Right lobe of liver (tissue), 6 donors: ENCODE measurements around the gene ORC1. TPM values are rescaled to one million over a fixed set of nuclear protein-coding genes. Genes with fewer than 3 reads are reported as not detected.

Experiments used
- ATAC-seq, 4 donors: fragments of 200-7000 bp; cut with Tn5 transposase; one replicate each; pipeline ENCODE4 v1.9.1; 2020; ENCODE audit warnings: mild to moderate bottlenecking in 4 of 4, moderate library complexity in 4 of 4
- DNase-seq, 3 donors: peaks; one replicate each; pipeline ENCODE4 v3.0.0-alpha.2; 2020
- H3K27ac ChIP-seq, 3 donors: fragments of 200-600 bp; one replicate each; pipeline ENCODE4 v1.8.0; 2022
- H3K27me3 ChIP-seq, 2 donors: fragments of 200-600 bp; one replicate each; pipeline ENCODE4 v1.8.0; 2022
- H3K36me3 ChIP-seq, 4 donors: fragments of 200-600 bp; sonication (generic) in 1 of 4; one replicate each; pipeline versions ENCODE4 v1.5.1 to v1.8.0; 2017 to 2022; ENCODE audit warnings: control low read depth in 1 of 4
- H3K4me1 ChIP-seq, 4 donors: fragments of 200-600 bp; sonication (generic) in 1 of 4; one replicate each; pipeline versions ENCODE4 v1.5.1 to v1.8.0; 2017 to 2022; ENCODE audit warnings: control low read depth in 1 of 4
- H3K4me3 ChIP-seq, 3 donors: fragments of 200-600 bp; one replicate each; pipeline ENCODE4 v1.8.0; 2022
- H3K9me3 ChIP-seq, 4 donors: fragments of 200-600 bp; sonication (generic) in 1 of 4; one replicate each; pipeline versions ENCODE4 v1.5.1 to v1.8.0; 2017 to 2022; ENCODE audit warnings: control low read depth in 1 of 4
- POLR2A ChIP-seq: fragments of 450-650 bp; IDR thresholded peaks from one replicate; pipeline ENCODE4 v1.6.1; 2017; ENCODE audit warnings: antibody characterized with exemption, mild to moderate bottlenecking
- WGBS: methylation state at CpG from one replicate; pipeline ENCODE4 v1.1.6; 2018; ENCODE audit warnings: low coverage, low lambda C conversion rate; ENCODE audit not compliant: insufficient coverage; ENCODE audit errors: missing lambda C conversion rate; 5-methylcytosine and 5-hydroxymethylcytosine counted together
- intact Hi-C, 2 donors: fragments of 100-400 bp; cut with DNase I; formaldehyde crosslinking; loops; one replicate each; pipeline versions ENCODE4 v1.11.2 to v1.14.1; 2022
- total RNA-seq, 6 experiments: library from RNA; depleted of rRNA in 2 of 6; stranded (reverse); fragments of >200 nt in 2 of 6; fragmentation: NEBNext Ultra II Directional in 3 of 6; extraction: Animal tissue kit (Norgen Biotek cat#: 25700) in 3 of 6; gene quantifications; one replicate each; pipeline versions ENCODE4 v1.1.0 to v1.2.4, GENCODE V29; 2016 to 2023
- TF ChIP-seq, protein P1 (sequence below), 4 donors: fragments of 200-600 bp in 3 of 4; fragments of 450-650 bp in 1 of 4; IDR thresholded peaks; one replicate each; pipeline versions ENCODE4 v1.5.1 to v1.8.0; 2016 to 2022; ENCODE audit warnings: antibody characterized with exemption in 4 of 4, mild to moderate bottlenecking in 2 of 4
- donor health status: DM: no; HTN: yes; CAD: no.
- donor health status: DM: no; HTN: no; CAD: no.
- donor health status: DM: no; HTN: no; CAD: no.
- donor health status: DM: no; HTN: yes; CAD: no.
- donor health status: DM: no; HTN: yes; CAD: no.

Gene ORC1
- total RNA-seq, 6 experiments from 2014 or later, result 0.11 to 4.0 (median 0.45) TPM

DNA sequence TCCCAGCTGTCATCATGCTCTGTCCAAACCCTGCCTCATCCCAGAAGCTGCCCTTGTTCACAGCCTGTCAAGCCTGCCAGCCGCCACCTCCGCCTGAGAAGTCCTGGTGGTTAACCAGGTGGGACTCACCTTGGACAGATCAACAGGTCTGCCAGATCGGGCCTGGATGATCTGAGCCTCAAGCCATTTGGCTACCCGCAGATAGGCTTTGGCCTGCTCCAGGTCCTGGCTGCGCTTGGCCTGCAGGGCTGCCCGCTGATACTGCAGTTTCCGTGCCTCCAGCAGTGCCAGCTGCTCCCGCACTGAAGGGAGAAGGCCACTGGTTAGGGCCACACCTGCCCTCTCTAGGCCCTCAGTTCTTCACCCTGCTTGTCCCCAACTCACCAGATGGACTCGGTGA is 46.8 kb downstream of the ORC1 start:
- H3K4me3 ChIP-seq, result no peak overlapping the region
- TF ChIP-seq, protein P1, sequence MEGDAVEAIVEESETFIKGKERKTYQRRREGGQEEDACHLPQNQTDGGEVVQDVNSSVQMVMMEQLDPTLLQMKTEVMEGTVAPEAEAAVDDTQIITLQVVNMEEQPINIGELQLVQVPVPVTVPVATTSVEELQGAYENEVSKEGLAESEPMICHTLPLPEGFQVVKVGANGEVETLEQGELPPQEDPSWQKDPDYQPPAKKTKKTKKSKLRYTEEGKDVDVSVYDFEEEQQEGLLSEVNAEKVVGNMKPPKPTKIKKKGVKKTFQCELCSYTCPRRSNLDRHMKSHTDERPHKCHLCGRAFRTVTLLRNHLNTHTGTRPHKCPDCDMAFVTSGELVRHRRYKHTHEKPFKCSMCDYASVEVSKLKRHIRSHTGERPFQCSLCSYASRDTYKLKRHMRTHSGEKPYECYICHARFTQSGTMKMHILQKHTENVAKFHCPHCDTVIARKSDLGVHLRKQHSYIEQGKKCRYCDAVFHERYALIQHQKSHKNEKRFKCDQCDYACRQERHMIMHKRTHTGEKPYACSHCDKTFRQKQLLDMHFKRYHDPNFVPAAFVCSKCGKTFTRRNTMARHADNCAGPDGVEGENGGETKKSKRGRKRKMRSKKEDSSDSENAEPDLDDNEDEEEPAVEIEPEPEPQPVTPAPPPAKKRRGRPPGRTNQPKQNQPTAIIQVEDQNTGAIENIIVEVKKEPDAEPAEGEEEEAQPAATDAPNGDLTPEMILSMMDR (IDR thresholded peaks at IDR 0.05), result no peak
- TF ChIP-seq POLR2A, result no peak
- no peak for ATAC-seq

GRCh38 chr1:52356818-52357355 is 47.3 kb downstream of the ORC1 start:
- ATAC-seq (no peak), DNase-seq (no peak)
- Histone ChIP-seq H3K27me3 (no peaks in the 10 kb centered on the region), H3K9me3 (no peaks in the 10 kb centered on the region), H3K36me3 (peaks cover 0 to 95% (median 57%) of the 10 kb centered on the region in 4 donors), H3K4me1 (no peaks in the 10 kb centered on the region), H3K27ac (no peak overlapping the region), H3K4me3 (no peak overlapping the region)
- intact Hi-C loops, result no loop called here
- no peak for TF ChIP-seq POLR2A
- TF ChIP-seq, protein P1 (IDR thresholded peaks at IDR 0.05), result no peak
- WGBS, result 96% methylated on average over 3 of the region's 8 CpGs

More for the DNA sequence above, 46.8 kb downstream of the ORC1 start:
- Histone ChIP-seq H3K36me3 (peaks cover 0 to 99% (median 60%) of the 10 kb centered on the region in 4 donors), H3K27me3 (no peaks in the 10 kb centered on the region), H3K4me1 (no peaks in the 10 kb centered on the region), H3K9me3 (no peaks in the 10 kb centered on the region), H3K27ac (no peak overlapping the region)
- no peak for DNase-seq
- intact Hi-C loops, result no loop called here
- no CpG with 5 or more reads among the region's 9 CpGs for WGBS

DNA sequence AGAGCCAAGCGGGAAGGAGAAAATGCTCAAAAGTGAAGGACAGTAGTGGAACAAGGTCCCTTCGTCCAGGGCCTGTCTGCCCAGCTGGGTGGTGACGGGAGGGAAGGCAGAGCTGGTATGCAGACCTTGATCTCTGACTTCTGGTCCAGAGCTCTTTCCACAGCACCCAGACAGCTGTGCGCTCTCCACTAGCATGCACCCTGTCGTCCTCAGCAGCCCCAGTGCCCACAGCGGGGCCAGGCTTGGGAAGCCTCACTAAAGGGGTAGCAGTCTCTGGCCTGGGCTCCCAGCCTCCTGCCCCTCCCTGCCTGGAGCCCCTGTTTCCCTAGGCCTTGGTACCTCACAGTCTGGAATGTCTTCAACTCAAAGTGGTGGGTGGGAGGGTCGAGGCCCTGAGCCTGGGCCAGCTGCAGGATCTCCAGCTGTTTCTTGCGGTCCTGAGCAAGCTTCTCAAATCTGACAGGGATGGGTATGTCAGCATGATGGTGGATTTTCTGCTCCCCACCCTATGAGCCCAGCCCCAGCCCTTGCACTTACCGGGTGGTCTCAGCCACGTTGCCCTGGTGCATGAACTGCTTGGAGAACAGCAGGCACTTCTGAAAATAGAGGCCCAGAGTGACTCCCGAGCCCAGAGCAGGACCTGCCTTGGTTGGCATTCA is 48.2 kb downstream of the ORC1 start:
- intact Hi-C loops, result no loop called here
- WGBS, result 100% methylated on average over 1 of the region's 11 CpGs
- peaks cover 0 to 87% (median 53%) of the 10 kb centered on the region in 4 donors for H3K36me3 ChIP-seq
- H3K27me3 ChIP-seq, result no peaks in the 10 kb centered on the region
- DNase-seq (no peak), ATAC-seq (no peak)
- no peak overlapping the region for H3K27ac ChIP-seq
- H3K4me3 ChIP-seq, result no peak overlapping the region
- H3K4me1 ChIP-seq, result no peaks in the 10 kb centered on the region
- H3K9me3 ChIP-seq, result no peaks in the 10 kb centered on the region
- no peak for TF ChIP-seq POLR2A
- TF ChIP-seq, protein P1 (IDR thresholded peaks at IDR 0.05), result no peak

DNA sequence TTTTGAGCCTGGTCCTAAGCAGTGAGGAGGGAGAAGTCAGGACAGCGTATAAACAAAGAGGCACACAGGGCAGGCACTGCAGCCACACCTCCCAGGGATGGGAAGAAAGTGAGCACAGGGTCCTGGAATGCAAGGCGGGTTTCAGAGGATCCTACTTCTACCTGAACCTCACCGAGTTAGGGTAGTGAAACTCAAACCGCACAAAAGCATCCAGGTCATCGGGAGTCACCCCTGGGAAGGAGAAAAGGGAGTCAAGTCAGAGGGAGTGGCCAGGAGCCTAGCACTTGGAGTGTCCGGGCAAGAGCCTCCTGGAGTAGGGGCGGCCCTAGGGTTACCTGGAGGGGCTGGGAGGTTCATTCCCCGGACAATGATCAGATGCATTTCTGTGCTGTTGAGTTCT is 48.8 kb downstream of the ORC1 start:
- H3K4me3 ChIP-seq, result no peak overlapping the region
- H3K27me3 ChIP-seq, result no peaks in the 10 kb centered on the region
- no peak overlapping the region for H3K27ac ChIP-seq
- no peaks in the 10 kb centered on the region for H3K9me3 ChIP-seq
- no peaks in the 10 kb centered on the region for H3K4me1 ChIP-seq
- ATAC-seq (no peak), DNase-seq (no peak)
- 98% methylated on average over 8 of the region's 8 CpGs for WGBS
- intact Hi-C loops, result no loop called here
- no peak for TF ChIP-seq POLR2A
- TF ChIP-seq, protein P1 (IDR thresholded peaks at IDR 0.05), result no peak
- H3K36me3 ChIP-seq, result peaks cover 0 to 82% (median 51%) of the 10 kb centered on the region in 4 donors
